ENCODE measurements around the gene CGNL1.

The CGNL1 gene

GRCh38 chr15:57552678-57553334 is 176.5 kb downstream of the CGNL1 start:
- no peak for DNase-seq

GRCh38 chr15:57553526-57553925 is 177.2 kb downstream of the CGNL1 start:
- DNase-seq = no peak

GRCh38 chr15:57554063-57554811 is 177.9 kb downstream of the CGNL1 start:
- DNase-seq = no peak

GRCh38 chr15:57554812-57555179 is 178.5 kb downstream of the CGNL1 start:
- no peak for DNase-seq

GRCh38 chr15:57555270-57555669 is 179.0 kb downstream of the CGNL1 start:
- DNase-seq = no peak

- DNase-seq = no peak
Measured at GRCh38 chr15:57556040-57556439, 179.7 kb downstream of the CGNL1 start.

GRCh38 chr15:57557267-57557666 is 181.0 kb downstream of the CGNL1 start:
- no peak for DNase-seq

- no peak for DNase-seq
Measured at GRCh38 chr15:57557810-57558209, 181.5 kb downstream of the CGNL1 start.

GRCh38 chr15:57559875-57560274 is 183.6 kb downstream of the CGNL1 start:
- peak; percentile 11 to 14 for DNase-seq

- DNase-seq = peak; percentile 59 to 61
Measured at GRCh38 chr15:57561041-57561711, 184.9 kb downstream of the CGNL1 start.

GRCh38 chr15:57562196-57562769 is 186.0 kb downstream of the CGNL1 start:
- DNase-seq = no peak

- DNase-seq = no peak
Measured at GRCh38 chr15:57563416-57563815, 187.1 kb downstream of the CGNL1 start.

GRCh38 chr15:57565311-57565710 is 189.0 kb downstream of the CGNL1 start:
- DNase-seq = no peak

- DNase-seq = no peak
Measured at GRCh38 chr15:57566834-57567233, 190.5 kb downstream of the CGNL1 start.

- DNase-seq = no peak
Measured at GRCh38 chr15:57567891-57568290, 191.6 kb downstream of the CGNL1 start.

- DNase-seq = no peak
Measured at GRCh38 chr15:57568299-57568698, 192.0 kb downstream of the CGNL1 start.

- DNase-seq = no peak
Measured at GRCh38 chr15:57570340-57570739, 194.0 kb downstream of the CGNL1 start.

- DNase-seq = no peak
Measured at GRCh38 chr15:57570994-57571393, 194.7 kb downstream of the CGNL1 start.

- no peak for DNase-seq
Measured at GRCh38 chr15:57571725-57572124, 195.4 kb downstream of the CGNL1 start.

GRCh38 chr15:57572468-57572867 is 196.2 kb downstream of the CGNL1 start:
- no peak for DNase-seq

- no peak for DNase-seq
Measured at GRCh38 chr15:57573151-57573550, 196.8 kb downstream of the CGNL1 start.

GRCh38 chr15:57575363-57575762 is 199.1 kb downstream of the CGNL1 start:
- no peak for DNase-seq

- DNase-seq = no peak
Measured at GRCh38 chr15:57578288-57578900, 202.1 kb downstream of the CGNL1 start.
